ENCODE data around the gene SLC16A5. TPM values are rescaled to one million over a fixed set of nuclear protein-coding genes. Genes with fewer than 3 reads are reported as not detected.

SLC16A5 gene
- total RNA-seq, 2 donors from 2014 or later: 28.8 to 54.0 TPM

DNA sequence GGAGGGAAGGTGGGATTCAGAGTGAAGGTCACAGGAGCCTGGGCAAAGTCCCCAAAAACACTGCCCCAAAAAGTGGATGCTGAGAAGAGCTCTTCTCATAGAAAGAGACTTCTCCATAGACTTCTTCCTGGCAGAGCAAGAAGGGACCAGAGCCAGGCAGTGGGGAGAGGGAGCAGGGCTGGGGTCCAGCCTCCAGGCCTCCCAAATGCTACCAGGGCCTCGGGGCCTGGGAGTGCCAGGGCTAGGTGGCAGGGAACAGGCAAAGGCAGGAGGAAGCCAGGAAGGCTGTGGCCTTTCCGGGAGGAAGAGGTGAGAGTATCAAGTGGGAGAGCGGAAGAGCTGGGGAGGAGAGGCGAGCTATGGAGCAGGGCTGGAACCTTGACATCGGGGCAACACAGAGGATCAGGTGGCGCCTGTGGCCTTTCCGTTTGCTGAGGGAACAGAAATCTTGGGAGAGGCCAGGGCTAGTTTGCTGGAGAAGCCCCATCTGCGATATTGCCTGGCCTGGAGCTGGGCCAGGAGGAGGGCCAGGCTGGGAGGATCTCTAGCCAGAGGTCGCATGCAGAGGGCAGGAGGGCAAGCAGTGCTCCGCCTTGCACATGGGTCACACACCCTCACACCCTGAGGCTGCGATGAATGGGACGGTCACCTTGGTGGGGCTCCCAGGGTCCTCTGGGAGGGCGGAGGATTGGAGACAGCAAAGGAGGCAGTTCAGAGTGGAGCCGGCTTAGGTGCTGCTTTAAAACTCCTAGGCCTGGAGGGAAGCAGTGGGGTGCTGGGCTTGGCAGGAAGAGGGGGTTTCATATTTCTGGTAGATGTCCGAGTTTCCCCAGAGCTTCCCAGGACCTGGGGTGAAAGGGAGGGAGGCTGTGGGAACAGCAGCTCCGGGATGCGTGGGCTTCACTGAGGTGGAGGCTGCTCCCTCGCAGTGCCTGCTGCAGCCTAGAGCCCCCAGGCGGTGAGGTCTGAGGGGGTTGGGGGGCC is 3.4 kb downstream of the SLC16A5 start:
- H3K4me3 ChIP-seq (ENCODE audit: low read length): peak overlapping the region; percentile 8
- H3K4me1 ChIP-seq (ENCODE audit: control insufficient read depth, insufficient read depth, low read length): peaks cover 3% of the 10 kb centered on the region
- H3K9me3 ChIP-seq (ENCODE audit: control insufficient read depth, low read length): no peaks in the 10 kb centered on the region
- peak; percentile 76 for DNase-seq
- H3K9ac ChIP-seq (ENCODE audit: extremely low read depth, low read length, poor library complexity, severe bottlenecking): peak overlapping the region; percentile 4
- Mint-ChIP-seq H3K36me3 (ENCODE audit: low read depth) (peaks cover 19% of the 10 kb centered on the region), H3K4me1 (peaks cover 47% of the 10 kb centered on the region), H3K27me3 (ENCODE audit: insufficient read depth) (no peaks in the 10 kb centered on the region), H3K27ac (peak overlapping the region; percentile 82), H3K9me3 (no peaks in the 10 kb centered on the region), H3K4me3 (peak overlapping the region; percentile 82)
- no peaks in the 10 kb centered on the region for H3K27me3 ChIP-seq (ENCODE audit: control insufficient read depth, insufficient read depth, low read length, poor library complexity, severe bottlenecking)
- peak overlapping the region; percentile 51 for H3K27ac ChIP-seq (ENCODE audit: low read depth, low read length)
- TF ChIP-seq, protein P1, sequence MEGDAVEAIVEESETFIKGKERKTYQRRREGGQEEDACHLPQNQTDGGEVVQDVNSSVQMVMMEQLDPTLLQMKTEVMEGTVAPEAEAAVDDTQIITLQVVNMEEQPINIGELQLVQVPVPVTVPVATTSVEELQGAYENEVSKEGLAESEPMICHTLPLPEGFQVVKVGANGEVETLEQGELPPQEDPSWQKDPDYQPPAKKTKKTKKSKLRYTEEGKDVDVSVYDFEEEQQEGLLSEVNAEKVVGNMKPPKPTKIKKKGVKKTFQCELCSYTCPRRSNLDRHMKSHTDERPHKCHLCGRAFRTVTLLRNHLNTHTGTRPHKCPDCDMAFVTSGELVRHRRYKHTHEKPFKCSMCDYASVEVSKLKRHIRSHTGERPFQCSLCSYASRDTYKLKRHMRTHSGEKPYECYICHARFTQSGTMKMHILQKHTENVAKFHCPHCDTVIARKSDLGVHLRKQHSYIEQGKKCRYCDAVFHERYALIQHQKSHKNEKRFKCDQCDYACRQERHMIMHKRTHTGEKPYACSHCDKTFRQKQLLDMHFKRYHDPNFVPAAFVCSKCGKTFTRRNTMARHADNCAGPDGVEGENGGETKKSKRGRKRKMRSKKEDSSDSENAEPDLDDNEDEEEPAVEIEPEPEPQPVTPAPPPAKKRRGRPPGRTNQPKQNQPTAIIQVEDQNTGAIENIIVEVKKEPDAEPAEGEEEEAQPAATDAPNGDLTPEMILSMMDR (conservative IDR thresholded peaks at IDR 0.05): no peak
- WGBS, 2 experiments (ENCODE audit: insufficient coverage in 1 of 2, insufficient read length in 1 of 2): 73 to 89% methylated on average over 9 to 19 of the region's 19 CpGs
- H3K36me3 ChIP-seq (ENCODE audit: control insufficient read depth, insufficient read depth, low read length): peaks cover 6% of the 10 kb centered on the region

DNA sequence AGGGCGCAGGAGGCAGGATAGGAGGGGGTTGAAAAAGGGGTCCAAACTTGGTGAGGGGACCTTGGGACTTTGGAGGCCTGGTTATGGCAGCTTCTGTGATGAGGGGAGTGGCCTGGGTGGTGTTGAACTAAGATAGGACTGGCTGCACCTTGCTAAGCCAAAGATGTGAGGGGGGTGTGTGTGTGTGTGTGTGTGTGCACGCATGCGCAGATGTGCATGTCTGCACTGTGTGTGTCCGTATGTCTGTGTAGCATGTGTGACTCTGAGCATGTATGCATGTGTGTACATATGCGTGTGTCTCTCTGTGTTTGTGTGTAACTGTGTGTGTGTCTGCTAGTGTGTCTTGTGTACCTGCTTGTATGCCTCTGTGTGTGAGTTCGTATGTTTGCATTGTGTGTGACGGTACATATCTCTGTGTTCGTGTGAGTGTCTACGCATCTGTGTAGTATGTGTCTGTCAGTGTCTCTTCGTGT is 4.1 kb downstream of the SLC16A5 start:
- H3K27ac Mint-ChIP-seq: peak overlapping the region; percentile 82

DNA sequence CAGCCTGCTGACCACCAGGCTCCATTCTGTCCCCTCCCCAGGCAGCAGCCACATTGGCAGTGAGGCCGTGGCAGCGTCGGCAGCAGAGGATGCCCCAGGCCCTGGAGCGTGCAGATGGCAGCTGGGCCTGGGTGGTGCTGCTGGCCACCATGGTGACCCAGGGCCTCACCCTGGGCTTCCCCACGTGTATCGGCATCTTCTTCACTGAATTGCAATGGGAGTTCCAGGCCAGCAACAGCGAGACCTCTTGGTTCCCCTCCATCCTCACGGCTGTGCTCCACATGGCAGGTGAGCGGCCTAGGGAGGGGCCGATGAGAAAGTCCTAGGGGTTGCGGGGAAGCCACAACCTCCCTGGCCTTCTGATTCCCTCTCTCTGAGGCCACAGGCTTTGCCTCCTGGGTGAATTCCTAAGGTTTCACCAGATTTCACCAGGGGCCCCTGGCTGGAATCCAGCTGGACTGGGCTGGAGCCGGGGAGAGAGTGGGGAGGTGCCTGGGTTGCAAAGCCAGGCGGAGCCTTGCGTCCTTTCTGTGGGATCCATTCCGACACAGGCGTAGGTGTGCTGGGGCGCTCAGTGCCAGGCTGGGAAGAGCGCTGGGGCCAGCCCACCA is 5.9 kb downstream of the SLC16A5 start:
- no peaks in the 10 kb centered on the region for H3K27me3 ChIP-seq (ENCODE audit: control insufficient read depth, insufficient read depth, low read length, poor library complexity, severe bottlenecking)
- H3K27ac ChIP-seq (ENCODE audit: low read depth, low read length): no peak overlapping the region
- WGBS, 2 experiments (ENCODE audit: insufficient coverage in 1 of 2, insufficient read length in 1 of 2): 95 to 99% methylated on average over 11 to 18 of the region's 18 CpGs
- no peaks in the 10 kb centered on the region for H3K27me3 Mint-ChIP-seq (ENCODE audit: insufficient read depth)
- no peak for DNase-seq
- H3K4me3 Mint-ChIP-seq: no peak overlapping the region
- peaks cover 43% of the 10 kb centered on the region for H3K4me1 Mint-ChIP-seq
- no peak overlapping the region for H3K27ac Mint-ChIP-seq
- peaks cover 35% of the 10 kb centered on the region for H3K36me3 Mint-ChIP-seq (ENCODE audit: low read depth)
- TF ChIP-seq, protein P1 (conservative IDR thresholded peaks at IDR 0.05): no peak
- no peaks in the 10 kb centered on the region for H3K9me3 ChIP-seq (ENCODE audit: control insufficient read depth, low read length)
- H3K9ac ChIP-seq (ENCODE audit: extremely low read depth, low read length, poor library complexity, severe bottlenecking): no peak overlapping the region
- no peak overlapping the region for H3K4me3 ChIP-seq (ENCODE audit: low read length)
- no peaks in the 10 kb centered on the region for H3K9me3 Mint-ChIP-seq
- H3K36me3 ChIP-seq (ENCODE audit: control insufficient read depth, insufficient read depth, low read length): peaks cover 15% of the 10 kb centered on the region
- H3K4me1 ChIP-seq (ENCODE audit: control insufficient read depth, insufficient read depth, low read length): peaks cover 3% of the 10 kb centered on the region

More for the DNA sequence above, 4.1 kb downstream of the SLC16A5 start:
- TF ChIP-seq, protein P1 (conservative IDR thresholded peaks at IDR 0.05): no peak
- 66 to 85% methylated on average over 4 to 10 of the region's 10 CpGs for WGBS, 2 experiments (ENCODE audit: insufficient coverage in 1 of 2, insufficient read length in 1 of 2)
- H3K4me1 ChIP-seq (ENCODE audit: control insufficient read depth, insufficient read depth, low read length): peaks cover 3% of the 10 kb centered on the region
- peak; percentile 70 for DNase-seq
- Mint-ChIP-seq H3K4me3 (peak overlapping the region; percentile 82), H3K4me1 (peaks cover 41% of the 10 kb centered on the region), H3K27me3 (ENCODE audit: insufficient read depth) (no peaks in the 10 kb centered on the region), H3K36me3 (ENCODE audit: low read depth) (peaks cover 21% of the 10 kb centered on the region), H3K9me3 (no peaks in the 10 kb centered on the region)
- H3K9ac ChIP-seq (ENCODE audit: extremely low read depth, low read length, poor library complexity, severe bottlenecking): no peak overlapping the region
- no peaks in the 10 kb centered on the region for H3K27me3 ChIP-seq (ENCODE audit: control insufficient read depth, insufficient read depth, low read length, poor library complexity, severe bottlenecking)
- H3K36me3 ChIP-seq (ENCODE audit: control insufficient read depth, insufficient read depth, low read length): peaks cover 6% of the 10 kb centered on the region
- no peak overlapping the region for H3K27ac ChIP-seq (ENCODE audit: low read depth, low read length)
- H3K9me3 ChIP-seq (ENCODE audit: control insufficient read depth, low read length): no peaks in the 10 kb centered on the region
- H3K4me3 ChIP-seq (ENCODE audit: low read length): peak overlapping the region; percentile 8

Data from endodermal cell (in vitro differentiated cells).